PC-9 (cell line): ENCODE measurements around the gene ANXA11. TPM values are rescaled to one million over a fixed set of nuclear protein-coding genes. Genes with fewer than 3 reads are reported as not detected.
"Not testable (repeated sequence)": the region's sequence is repeated elsewhere in the genome, so short reads cannot be mapped to it uniquely, and the experiment has no call there.

Experiments used
- BruUV-seq: library from RNA; stranded (reverse); fragments of 400-500 nt; replicated peaks from 2 replicates; lab custom pipeline; 2021; lab: Mats Ljungman, UMichigan
- CTCF ChIA-PET: fragments of 300-600 bp; sonication (Branson Sonifier 250); formaldehyde crosslinking; loops from one replicate; lab custom pipeline; 2022; ENCODE audit warnings: antibody characterized with exemption; lab: Charles Lee
- POLR2A ChIA-PET: fragments of 300-600 bp; sonication (Branson Sonifier 250); formaldehyde crosslinking; loops from one replicate; lab custom pipeline; 2022; ENCODE audit warnings: antibody characterized with exemption; ENCODE audit not compliant: unreplicated experiment; lab: Charles Lee
- DNase-seq, 2 experiments: peaks; one replicate each; pipeline versions ENCODE4 v3.0.0 to v3.0.0-alpha.2; 2015 to 2022; ENCODE audit warnings: mixed read lengths in 1 of 2
- H2AFZ ChIP-seq: fragments of 200-600 bp; sonication (generic); 2 replicates; pipeline ENCODE4 v1.8.1; 2017; ENCODE audit warnings: antibody characterized with exemption
- H3F3A ChIP-seq: fragments of 200-600 bp; sonication (generic); 2 replicates; pipeline ENCODE4 v1.8.1; 2017; ENCODE audit warnings: antibody characterized with exemption, mild to moderate bottlenecking, low read depth; ENCODE audit not compliant: insufficient read depth
- H3K27ac ChIP-seq: fragments of 200-600 bp; sonication (generic); 2 replicates; pipeline ENCODE4 v1.6.1; 2016; ENCODE audit warnings: mixed run types
- H3K27me3 ChIP-seq: fragments of 200-600 bp; sonication (generic); 2 replicates; pipeline ENCODE4 v1.6.1; 2016; ENCODE audit warnings: low read depth, mixed run types; ENCODE audit not compliant: insufficient read depth
- H3K36me3 ChIP-seq: fragments of 200-600 bp; sonication (generic); 2 replicates; pipeline ENCODE4 v1.6.1; 2016; ENCODE audit warnings: low read depth, mixed run types
- H3K4me1 ChIP-seq: fragments of 200-600 bp; sonication (generic); replicated peaks from 2 replicates; pipeline ENCODE4 v1.6.1; 2016; ENCODE audit warnings: mixed run types; ENCODE audit not compliant: insufficient read depth
- H3K4me2 ChIP-seq: fragments of 200-600 bp; sonication (generic); 2 replicates; pipeline ENCODE4 v1.6.1; 2017; ENCODE audit warnings: mixed run types
- H3K4me3 ChIP-seq: fragments of 200-600 bp; sonication (generic); 2 replicates; pipeline ENCODE4 v1.6.1; 2016; ENCODE audit warnings: mixed run types
- H3K79me2 ChIP-seq: fragments of 200-600 bp; sonication (generic); 2 replicates; pipeline ENCODE4 v1.6.1; 2017; ENCODE audit warnings: low read depth, mixed run types
- H3K9me2 ChIP-seq: fragments of 200-600 bp; sonication (generic); 2 replicates; pipeline ENCODE4 v1.8.1; 2017; ENCODE audit warnings: mild to moderate bottlenecking; ENCODE audit not compliant: insufficient read depth
- H3K9me3 ChIP-seq: fragments of 200-600 bp; sonication (generic); 2 replicates; pipeline ENCODE4 v1.8.1; 2016; ENCODE audit warnings: low read depth; ENCODE audit not compliant: insufficient read depth
- H4K20me1 ChIP-seq: fragments of 200-600 bp; sonication (generic); 2 replicates; pipeline ENCODE4 v1.8.1; 2017; ENCODE audit not compliant: insufficient read depth
- EZH2 ChIP-seq: fragments of 200-600 bp; sonication (generic); IDR thresholded peaks from 2 replicates; pipeline ENCODE4 v1.8.0; 2017; ENCODE audit warnings: antibody characterized with exemption, low read depth
- intact Hi-C: fragments of 100-400 bp; cut with micrococcal nuclease; formaldehyde crosslinking; loops from one replicate; pipeline ENCODE4 v1.10.0; 2022; ENCODE audit not compliant: unreplicated experiment
- total RNA-seq: library from RNA; stranded (reverse); gene quantifications from 2 replicates; pipeline ENCODE4 v1.2.3, GENCODE V29; 2021
- TF ChIP-seq, protein P1 (sequence below): fragments of 200-600 bp; sonication (generic); conservative IDR thresholded peaks from 2 replicates; pipeline ENCODE4 v1.6.1; 2017; ENCODE audit warnings: mixed run types, antibody characterized with exemption, mild to moderate bottlenecking, moderate library complexity

The ANXA11 gene
- total RNA-seq, 1 experiment from 2014 or later, result 318 TPM

DNA sequence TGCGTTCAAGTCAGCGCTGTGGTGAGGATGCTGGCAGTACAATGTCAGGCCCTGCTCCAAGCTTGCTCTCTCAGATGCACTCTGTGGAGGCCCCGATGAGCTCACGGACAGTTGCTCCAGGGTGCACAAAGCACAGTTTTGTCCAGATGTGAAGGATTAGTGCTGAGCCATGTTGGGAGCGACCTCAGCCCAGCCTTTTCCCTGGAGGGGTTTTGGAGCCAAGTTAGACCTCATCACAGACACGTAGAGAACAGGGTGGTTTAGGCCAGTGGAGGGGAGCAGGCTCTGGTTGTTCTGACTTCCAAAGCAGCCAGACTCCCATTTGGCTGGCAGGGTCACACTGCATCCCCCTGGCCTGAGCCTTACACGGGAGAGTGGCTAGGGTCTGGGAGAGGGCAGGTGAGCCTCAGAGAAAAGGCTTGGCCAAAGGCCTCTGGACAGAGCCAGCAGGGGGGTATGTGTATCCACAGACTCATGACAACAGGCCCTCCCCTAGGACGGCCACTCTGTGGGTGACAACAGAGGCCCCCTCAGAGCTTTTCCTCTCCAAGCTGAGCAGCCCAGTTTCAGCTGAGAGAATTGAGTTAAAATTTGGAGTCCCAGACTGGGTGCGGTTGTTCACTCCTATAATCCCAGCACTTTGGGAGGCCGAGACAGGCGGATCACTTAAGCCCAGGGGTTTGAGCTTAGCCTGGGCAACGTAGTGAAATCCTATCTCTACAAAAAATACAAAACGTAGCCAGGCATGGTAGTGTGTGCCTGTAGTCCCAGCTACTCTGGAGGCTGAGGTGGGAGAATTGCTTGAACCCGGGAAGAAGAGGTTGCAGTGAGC is 68.1 kb downstream of the ANXA11 start:
- ChIA-PET POLR2A (interaction anchor here (0.6 kb wide), 1 partner anchor 195 kb away, joined by 7 read pairs; no protein-coding TSS in a partner anchor), CTCF (no interaction called here)
- Histone ChIP-seq H3K36me3 (no peaks in the 10 kb centered on the region), H3K79me2 (no peaks in the 10 kb centered on the region), H2AFZ (no peak overlapping the region), H3K27me3 (no peaks in the 10 kb centered on the region), H4K20me1 (no peaks in the 10 kb centered on the region), H3K4me3 (no peak overlapping the region), H3K27ac (no peak overlapping the region), H3K9me3 (no peaks in the 10 kb centered on the region), H3K4me1 (no peaks in the 10 kb centered on the region), H3K4me2 (no peak overlapping the region), H3K9me2 (no peaks in the 10 kb centered on the region), H3F3A (no peaks in the 10 kb centered on the region)
- no TSS peak for BruUV-seq
- TF ChIP-seq, protein P1, sequence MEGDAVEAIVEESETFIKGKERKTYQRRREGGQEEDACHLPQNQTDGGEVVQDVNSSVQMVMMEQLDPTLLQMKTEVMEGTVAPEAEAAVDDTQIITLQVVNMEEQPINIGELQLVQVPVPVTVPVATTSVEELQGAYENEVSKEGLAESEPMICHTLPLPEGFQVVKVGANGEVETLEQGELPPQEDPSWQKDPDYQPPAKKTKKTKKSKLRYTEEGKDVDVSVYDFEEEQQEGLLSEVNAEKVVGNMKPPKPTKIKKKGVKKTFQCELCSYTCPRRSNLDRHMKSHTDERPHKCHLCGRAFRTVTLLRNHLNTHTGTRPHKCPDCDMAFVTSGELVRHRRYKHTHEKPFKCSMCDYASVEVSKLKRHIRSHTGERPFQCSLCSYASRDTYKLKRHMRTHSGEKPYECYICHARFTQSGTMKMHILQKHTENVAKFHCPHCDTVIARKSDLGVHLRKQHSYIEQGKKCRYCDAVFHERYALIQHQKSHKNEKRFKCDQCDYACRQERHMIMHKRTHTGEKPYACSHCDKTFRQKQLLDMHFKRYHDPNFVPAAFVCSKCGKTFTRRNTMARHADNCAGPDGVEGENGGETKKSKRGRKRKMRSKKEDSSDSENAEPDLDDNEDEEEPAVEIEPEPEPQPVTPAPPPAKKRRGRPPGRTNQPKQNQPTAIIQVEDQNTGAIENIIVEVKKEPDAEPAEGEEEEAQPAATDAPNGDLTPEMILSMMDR, result no peak
- TF ChIP-seq EZH2, result no peak
- intact Hi-C loops, result no loop called here
- DNase-seq, result no peak

DNA sequence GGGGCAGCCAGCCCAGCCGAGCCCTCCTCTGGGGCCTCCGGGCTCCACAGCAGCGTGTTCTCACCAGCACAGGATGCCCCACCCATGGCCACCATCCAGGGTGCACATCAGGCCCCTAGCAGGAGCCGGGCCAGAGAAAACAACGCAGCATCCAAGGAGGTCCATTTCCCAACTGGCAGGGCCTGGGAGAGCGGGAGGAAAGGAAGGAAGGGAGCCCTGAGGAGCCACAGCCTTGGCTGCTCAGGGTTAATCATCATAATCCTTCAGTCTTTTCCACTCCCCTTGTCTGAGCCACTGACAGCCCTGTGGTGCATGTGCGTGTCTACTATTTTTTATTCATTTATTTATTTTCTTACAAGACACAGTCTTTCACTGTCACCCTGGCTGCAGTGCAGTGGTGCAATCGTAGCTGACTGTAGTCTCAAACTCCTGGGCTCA is 69.2 kb downstream of the ANXA11 start:
- H2AFZ ChIP-seq, result no peak overlapping the region
- H3K36me3 ChIP-seq, result no peaks in the 10 kb centered on the region
- H3K79me2 ChIP-seq, result no peaks in the 10 kb centered on the region
- H4K20me1 ChIP-seq, result no peaks in the 10 kb centered on the region
- H3K27me3 ChIP-seq, result no peaks in the 10 kb centered on the region
- no peaks in the 10 kb centered on the region for H3K9me2 ChIP-seq
- intact Hi-C loops, result no loop called here
- peaks cover 3% of the 10 kb centered on the region; the same call in 1 of the 2 replicates for H3K4me1 ChIP-seq
- POLR2A ChIA-PET, result interaction anchor here (0.6 kb wide), 1 partner anchor 196 kb away, joined by 7 read pairs; no protein-coding TSS in a partner anchor
- H3F3A ChIP-seq, result no peaks in the 10 kb centered on the region
- TF ChIP-seq, protein P1, result no peak
- no peak for TF ChIP-seq EZH2
- BruUV-seq, result no TSS peak
- H3K9me3 ChIP-seq, result no peaks in the 10 kb centered on the region
- no peak for DNase-seq
- no peak overlapping the region for H3K4me3 ChIP-seq
- no peak overlapping the region for H3K27ac ChIP-seq
- H3K4me2 ChIP-seq, result no peak overlapping the region
- CTCF ChIA-PET, result no interaction called here

DNA sequence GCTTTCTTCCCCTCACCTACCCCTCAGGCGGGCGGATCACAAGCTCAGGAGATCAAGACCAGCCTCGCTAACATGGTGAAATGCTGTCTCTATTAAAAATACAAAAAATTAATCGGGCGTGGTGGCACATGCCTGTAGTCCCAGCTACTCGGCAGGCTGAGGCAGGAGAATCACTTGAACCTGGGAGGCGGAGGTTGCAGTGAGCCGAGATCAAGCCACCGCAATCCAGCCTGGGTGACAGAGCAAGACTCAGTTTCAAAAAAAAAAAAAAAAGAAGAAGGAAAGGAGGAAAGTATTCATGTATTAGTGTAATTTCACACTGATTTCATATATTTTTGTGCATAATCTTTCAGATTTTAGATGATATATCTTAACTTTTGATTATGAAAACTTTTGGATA is 71.7 kb downstream of the ANXA11 start:
- intact Hi-C loops, result loop anchor here (5.0 kb wide), 1 partner anchor 56 kb away; the partner anchor contains the start of gene TMEM254
- H3K4me1 ChIP-seq, H3K4me2 ChIP-seq, BruUV-seq, H3K4me3 ChIP-seq, H3F3A ChIP-seq, POLR2A ChIA-PET, DNase-seq, H3K79me2 ChIP-seq, H3K36me3 ChIP-seq, H3K27me3 ChIP-seq, H3K9me3 ChIP-seq, H3K9me2 ChIP-seq, H3K27ac ChIP-seq, H4K20me1 ChIP-seq, H2AFZ ChIP-seq: not testable (repeated sequence)
- CTCF ChIA-PET, result interaction anchor here (0.6 kb wide), 1 partner anchor 737 kb away, joined by 4 read pairs; no protein-coding TSS in a partner anchor
